ENCODE results near the gene GAPDH.

Gene GAPDH

GRCh38 chr12:6550294-6551062 lies 16.2 kb downstream of the GAPDH start:
- H3K4me3 ChIP-seq (ENCODE audit: low read depth, low read length), result no peak overlapping the region
- DNase-seq (ENCODE audit: low read depth), result no peak
- TF ChIP-seq CTCF (IDR thresholded peaks at IDR 0.05; ENCODE audit: control insufficient read depth, extremely low read depth, insufficient read depth), result no peak

GRCh38 chr12:6551063-6551461 lies 16.7 kb downstream of the GAPDH start:
- DNase-seq (ENCODE audit: low read depth), result no peak
- H3K4me3 ChIP-seq (ENCODE audit: low read depth, low read length), result no peak overlapping the region
- no peak for TF ChIP-seq CTCF (IDR thresholded peaks at IDR 0.05; ENCODE audit: control insufficient read depth, extremely low read depth, insufficient read depth)

GRCh38 chr12:6551496-6552139 lies 17.3 kb downstream of the GAPDH start:
- no peak overlapping the region for H3K4me3 ChIP-seq (ENCODE audit: low read depth, low read length)
- TF ChIP-seq CTCF (IDR thresholded peaks at IDR 0.05; ENCODE audit: control insufficient read depth, extremely low read depth, insufficient read depth), result no peak
- no peak for DNase-seq (ENCODE audit: low read depth)

- no peak for DNase-seq (ENCODE audit: low read depth)
- H3K4me3 ChIP-seq (ENCODE audit: low read depth, low read length), result no peak overlapping the region
- no peak for TF ChIP-seq CTCF (IDR thresholded peaks at IDR 0.05; ENCODE audit: control insufficient read depth, extremely low read depth, insufficient read depth)
Observed at GRCh38 chr12:6552140-6552551, 17.8 kb downstream of the GAPDH start.

GRCh38 chr12:6553051-6553868 lies 18.9 kb downstream of the GAPDH start:
- no peak overlapping the region for H3K4me3 ChIP-seq (ENCODE audit: low read depth, low read length)
- no peak for TF ChIP-seq CTCF (IDR thresholded peaks at IDR 0.05; ENCODE audit: control insufficient read depth, extremely low read depth, insufficient read depth)
- DNase-seq (ENCODE audit: low read depth), result no peak

- DNase-seq (ENCODE audit: low read depth), result no peak
- no peak overlapping the region for H3K4me3 ChIP-seq (ENCODE audit: low read depth, low read length)
- TF ChIP-seq CTCF (IDR thresholded peaks at IDR 0.05; ENCODE audit: control insufficient read depth, extremely low read depth, insufficient read depth), result peak; percentile 54
Observed at GRCh38 chr12:6554168-6555017, 20.1 kb downstream of the GAPDH start.
